HEK293T (cell line): ENCODE measurements around the gene MBNL3.

Experiments used
- CTCF ChIA-PET: fragments of 350-600 bp; formaldehyde crosslinking; extraction: SDS; loops from one replicate; lab custom pipeline; 2021; ENCODE audit warnings: antibody characterized with exemption, inconsistent platforms; lab: Yijun Ruan, JAX
- POLR2A ChIA-PET: fragments of 350-600 bp; formaldehyde crosslinking; extraction: SDS; loops from one replicate; lab custom pipeline; 2020; ENCODE audit warnings: antibody characterized with exemption, inconsistent platforms; lab: Yijun Ruan, JAX
- DNase-seq: peaks from one replicate; pipeline ENCODE4 v3.0.0; 2012; ENCODE audit warnings: mixed read lengths; ENCODE audit errors: extremely low spot score
- ARNT ChIP-seq: fragments of 450-650 bp; IDR thresholded peaks from 2 replicates; pipeline ENCODE4 v1.6.1; 2017; ENCODE audit warnings: mild to moderate bottlenecking
- BHLHE40 ChIP-seq: fragments of 450-650 bp; IDR thresholded peaks from 2 replicates; pipeline ENCODE4 v1.6.1; 2016; ENCODE audit warnings: mild to moderate bottlenecking, moderate library complexity, borderline replicate concordance
- CTBP1 ChIP-seq: fragments of 450-650 bp; IDR thresholded peaks from 2 replicates; pipeline ENCODE4 v1.6.1; 2016; ENCODE audit warnings: borderline replicate concordance
- ELF4 ChIP-seq: fragments of 450-650 bp; IDR thresholded peaks from 2 replicates; pipeline ENCODE4 v1.6.1; 2017; ENCODE audit warnings: antibody characterized with exemption
- FOXA1 ChIP-seq: fragments of 450-650 bp; IDR thresholded peaks from 2 replicates; pipeline ENCODE4 v1.6.1; 2016; ENCODE audit warnings: mild to moderate bottlenecking
- FOXK2 ChIP-seq: fragments of 450-650 bp; IDR thresholded peaks from 2 replicates; pipeline ENCODE4 v1.6.1; 2016; ENCODE audit warnings: mild to moderate bottlenecking
- FOXM1 ChIP-seq: fragments of 450-650 bp; IDR thresholded peaks from 2 replicates; pipeline ENCODE4 v1.6.1; 2017; ENCODE audit warnings: mild to moderate bottlenecking, borderline replicate concordance
- HDGF ChIP-seq: fragments of 450-650 bp; IDR thresholded peaks from 2 replicates; pipeline ENCODE4 v1.6.1; 2017; ENCODE audit warnings: antibody characterized with exemption, borderline replicate concordance
- L3MBTL2 ChIP-seq: fragments of 450-650 bp; conservative IDR thresholded peaks from 2 replicates; pipeline ENCODE4 v1.6.1; 2016; ENCODE audit warnings: mild to moderate bottlenecking
- LEF1 ChIP-seq: fragments of 450-650 bp; IDR thresholded peaks from 2 replicates; pipeline ENCODE4 v1.6.1; 2017; ENCODE audit warnings: mild to moderate bottlenecking, borderline replicate concordance
- NFRKB ChIP-seq: fragments of 450-650 bp; IDR thresholded peaks from 2 replicates; pipeline ENCODE4 v1.6.1; 2016; ENCODE audit warnings: mild to moderate bottlenecking, moderate library complexity
- PKNOX1 ChIP-seq: fragments of 450-650 bp; IDR thresholded peaks from 2 replicates; pipeline ENCODE4 v1.6.1; 2016
- SP1 ChIP-seq: fragments of 450-650 bp; IDR thresholded peaks from 2 replicates; pipeline ENCODE4 v1.6.1; 2017
- SUZ12 ChIP-seq: fragments of 450-650 bp; IDR thresholded peaks from 2 replicates; pipeline ENCODE4 v1.6.1; 2016; ENCODE audit warnings: mild to moderate bottlenecking
- TARDBP ChIP-seq: fragments of 450-650 bp; IDR thresholded peaks from 2 replicates; pipeline ENCODE4 v1.6.1; 2016
- ZNF384 ChIP-seq: fragments of 450-650 bp; IDR thresholded peaks from 2 replicates; pipeline ENCODE4 v1.6.1; 2016

MBNL3 gene

DNA sequence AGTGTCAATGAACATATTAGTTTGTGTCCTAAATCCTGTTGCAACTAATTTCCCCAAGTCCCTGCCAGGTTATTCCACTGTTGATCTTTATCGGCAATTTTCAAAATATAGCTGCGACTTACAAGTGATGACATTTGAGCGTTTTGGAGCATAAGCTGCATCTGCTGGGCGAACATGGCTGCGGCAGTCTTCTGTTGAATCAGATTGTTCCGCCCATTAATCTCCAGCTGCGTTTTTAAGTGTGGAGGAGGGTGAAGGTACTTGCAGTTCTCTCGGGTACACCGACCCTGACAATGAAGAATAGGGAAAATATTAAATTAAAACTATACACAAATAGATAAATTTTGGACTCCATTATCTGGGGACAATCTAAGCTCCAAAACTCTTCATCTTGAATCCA lies 82.7 kb downstream of the MBNL3 start:
- ChIA-PET CTCF (interaction anchor here (0.6 kb wide), 1 partner anchor 1124 kb away, joined by 3 read pairs; no protein-coding TSS in a partner anchor), POLR2A (no interaction called here)
- no peak for DNase-seq
- TF ChIP-seq SUZ12 = no peak
- no peak for TF ChIP-seq CTBP1
- TF ChIP-seq TARDBP = no peak
- TF ChIP-seq FOXA1 = no peak
- TF ChIP-seq L3MBTL2 = no peak
- no peak for TF ChIP-seq BHLHE40
- TF ChIP-seq ZNF384 = no peak

DNA sequence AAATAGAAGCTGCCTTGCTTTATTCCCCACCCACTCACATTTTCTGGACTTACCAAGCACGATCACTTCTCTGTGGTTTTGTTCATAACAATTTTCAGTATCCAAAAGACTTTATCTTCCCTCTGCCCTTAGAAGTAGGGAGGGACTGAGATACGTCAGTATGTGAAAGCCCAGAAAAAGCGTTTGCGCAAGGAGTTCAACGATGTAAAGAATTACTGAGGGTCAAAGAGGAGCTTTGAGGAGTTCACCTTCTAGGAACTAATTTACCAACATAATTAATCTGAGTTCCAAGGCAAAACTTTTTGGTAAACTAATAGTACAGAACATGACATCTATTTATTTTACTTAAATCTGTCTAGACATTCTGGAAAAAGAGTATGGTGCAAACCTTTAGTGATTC lies 84.6 kb downstream of the MBNL3 start:
- no peak for DNase-seq
- ChIA-PET CTCF (no interaction called here), POLR2A (no interaction called here)
- TF ChIP-seq SUZ12 (no peak), FOXA1 (no peak), TARDBP (no peak), ELF4 (no peak)

GRCh38 chrX:132401935-132402334 lies 86.9 kb downstream of the MBNL3 start:
- TF ChIP-seq HDGF = no peak
- TF ChIP-seq SUZ12 = no peak
- TF ChIP-seq FOXK2 = no peak
- no peak for TF ChIP-seq LEF1
- TF ChIP-seq ARNT = no peak
- TF ChIP-seq ZNF384 = no peak
- no peak for TF ChIP-seq FOXM1
- no peak for TF ChIP-seq PKNOX1
- no peak for TF ChIP-seq CTBP1
- TF ChIP-seq BHLHE40 = no peak
- TF ChIP-seq ELF4 = no peak
- no peak for TF ChIP-seq SP1
- POLR2A ChIA-PET = no interaction called here

DNA sequence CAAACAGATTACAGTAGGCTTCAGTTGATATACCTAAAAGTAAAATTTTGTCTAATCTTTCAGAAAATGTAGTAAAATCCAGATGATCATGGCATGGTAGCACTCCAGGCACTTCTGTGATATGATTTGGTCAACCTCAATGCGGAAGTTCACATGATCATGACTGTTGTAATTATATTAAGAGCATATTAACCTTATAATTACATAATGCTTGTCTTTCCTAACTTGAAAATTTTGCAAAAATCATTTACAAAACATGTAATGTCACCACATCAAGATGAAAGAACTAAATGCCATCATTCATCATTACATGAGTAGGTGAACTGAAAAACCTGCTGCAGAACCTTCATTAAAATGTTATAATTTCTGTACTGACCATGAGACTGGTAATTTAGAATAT lies 88.1 kb downstream of the MBNL3 start:
- POLR2A ChIA-PET = no interaction called here
- DNase-seq = no peak
- TF ChIP-seq CTBP1 (no peak), SP1 (no peak), FOXK2 (no peak)
- CTCF ChIA-PET = no interaction called here

More at GRCh38 chrX:132401935-132402334, 86.9 kb downstream of the MBNL3 start:
- CTCF ChIA-PET = no interaction called here
- no peak for DNase-seq

- DNase-seq = no peak
- POLR2A ChIA-PET = no interaction called here
- TF ChIP-seq FOXA1 = no peak
- TF ChIP-seq ARNT = no peak
- no peak for TF ChIP-seq ZNF384
- TF ChIP-seq PKNOX1 = no peak
- TF ChIP-seq FOXM1 = no peak
- no peak for TF ChIP-seq SUZ12
- no peak for TF ChIP-seq LEF1
- no peak for TF ChIP-seq HDGF
- no peak for TF ChIP-seq BHLHE40
- no peak for TF ChIP-seq CTBP1
- TF ChIP-seq L3MBTL2 = no peak
- CTCF ChIA-PET = interaction anchor here (0.5 kb wide), 1 partner anchor 541 kb away, joined by 9 read pairs; no protein-coding TSS in a partner anchor
Observed at GRCh38 chrX:132395645-132396044, 93.2 kb downstream of the MBNL3 start.

DNA sequence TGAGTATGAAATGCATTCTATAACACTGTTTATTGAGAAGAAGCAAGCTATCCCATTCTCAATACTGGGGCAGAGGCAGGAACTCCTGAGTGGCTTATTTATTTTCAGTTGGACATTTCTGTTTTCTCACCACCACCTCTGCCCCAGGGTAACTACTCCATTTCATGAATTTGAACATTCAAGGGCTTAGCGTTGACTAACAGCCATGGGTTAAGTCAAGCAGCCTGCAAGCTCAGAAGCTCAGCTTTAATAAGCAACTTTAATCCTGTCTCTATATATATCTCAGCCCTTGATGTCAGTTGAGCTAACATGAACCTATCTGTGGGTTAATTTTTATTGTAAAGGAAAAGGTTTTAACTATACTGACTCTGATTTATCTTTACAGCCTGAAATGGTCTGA lies 93.8 kb downstream of the MBNL3 start:
- DNase-seq = no peak
- CTCF ChIA-PET = interaction anchor here (0.5 kb wide), 1 partner anchor 540 kb away, joined by 9 read pairs; no protein-coding TSS in a partner anchor
- POLR2A ChIA-PET = no interaction called here
- TF ChIP-seq SP1 = no peak
- TF ChIP-seq ZNF384 = no peak
- no peak for TF ChIP-seq TARDBP
- no peak for TF ChIP-seq PKNOX1
- TF ChIP-seq NFRKB = no peak
- no peak for TF ChIP-seq BHLHE40
- no peak for TF ChIP-seq ELF4
- TF ChIP-seq ARNT = no peak
- TF ChIP-seq HDGF = no peak
- no peak for TF ChIP-seq FOXK2

- ChIA-PET CTCF (no interaction called here), POLR2A (no interaction called here)
- no peak for DNase-seq
- TF ChIP-seq BHLHE40 (no peak), L3MBTL2 (no peak), SP1 (no peak), SUZ12 (no peak), HDGF (no peak), ZNF384 (no peak), ELF4 (no peak), TARDBP (no peak), FOXM1 (no peak), FOXA1 (no peak), LEF1 (no peak), ARNT (no peak), NFRKB (no peak), CTBP1 (no peak), PKNOX1 (no peak), FOXK2 (no peak)
Observed at GRCh38 chrX:132394591-132394990, 94.2 kb downstream of the MBNL3 start.
